CD4-positive, CD25-positive, alpha-beta regulatory T cell (primary cell): ENCODE results near the gene PPARD. TPM values are rescaled to one million over a fixed set of nuclear protein-coding genes. Genes with fewer than 3 reads are reported as not detected.
"Not testable (repeated sequence)": the region's sequence is repeated elsewhere in the genome, so short reads cannot be mapped to it uniquely, and the experiment has no call there.

ENCODE experiments used
- ATAC-seq, 2 donors: fragments of 150-1000 bp; cut with Tn5 transposase; one replicate each; pipeline ENCODE4 v1.10.0; 2021; ENCODE audit warnings: low read depth in 2 of 2, moderate number of reproducible peaks in 2 of 2, moderate library complexity in 1 of 2
- DNase-seq, 3 donors: peaks; one replicate each; pipeline versions ENCODE4 v3.0.0 to v3.0.0-alpha.2; 2012 to 2022; ENCODE audit warnings: mixed read lengths in 1 of 3
- H3K27ac ChIP-seq: one replicate; pipeline ENCODE4 v1.7.0; 2013; ENCODE audit warnings: mild to moderate bottlenecking, low read length; ENCODE audit not compliant: insufficient read depth, poor library complexity, severe bottlenecking
- H3K27me3 ChIP-seq: one replicate; pipeline ENCODE4 v1.7.0; 2013; ENCODE audit warnings: low read length; ENCODE audit not compliant: control insufficient read depth, insufficient read depth
- H3K36me3 ChIP-seq: one replicate; pipeline ENCODE4 v1.7.0; 2013; ENCODE audit warnings: mild to moderate bottlenecking, low read length, moderate library complexity; ENCODE audit not compliant: control insufficient read depth, insufficient read depth
- H3K4me1 ChIP-seq: 2 replicates; pipeline ENCODE4 v1.7.0; 2013; ENCODE audit warnings: mild to moderate bottlenecking, low read length; ENCODE audit not compliant: insufficient read depth, control insufficient read depth, poor library complexity, severe bottlenecking
- H3K4me3 ChIP-seq: one replicate; pipeline ENCODE4 v1.7.0; 2013; ENCODE audit warnings: low read depth, mild to moderate bottlenecking, low read length, moderate library complexity
- H3K9me3 ChIP-seq, 2 experiments: 1 replicate in 1 of 2; 2 replicates in 1 of 2; pipeline ENCODE4 v1.7.0; 2013; ENCODE audit warnings: low read length in 2 of 2, mild to moderate bottlenecking in 1 of 2, moderate library complexity in 1 of 2; ENCODE audit not compliant: control insufficient read depth in 2 of 2
- H3K27ac Mint-ChIP-seq, 3 donors: one replicate each; pipeline ENCODE4 v1.8.0; 2020 to 2022; ENCODE audit warnings: mild to moderate bottlenecking in 3 of 3, mixed read lengths in 3 of 3, moderate library complexity in 2 of 3
- H3K27me3 Mint-ChIP-seq: one replicate; pipeline ENCODE4 v1.8.0; 2022; ENCODE audit warnings: mild to moderate bottlenecking, mixed read lengths
- H3K36me3 Mint-ChIP-seq: one replicate; pipeline ENCODE4 v1.8.0; 2020; ENCODE audit warnings: mixed read lengths
- H3K4me1 Mint-ChIP-seq, 4 donors: one replicate each; pipeline ENCODE4 v1.8.0; 2020 to 2022; ENCODE audit warnings: mixed read lengths in 4 of 4, mild to moderate bottlenecking in 1 of 4
- H3K4me3 Mint-ChIP-seq, 4 donors: one replicate each; pipeline ENCODE4 v1.8.0; 2020 to 2022; ENCODE audit warnings: mild to moderate bottlenecking in 4 of 4, mixed read lengths in 4 of 4, moderate library complexity in 3 of 4
- H3K9me3 Mint-ChIP-seq, 7 donors: one replicate each; pipeline ENCODE4 v1.8.0; 2020 to 2022; ENCODE audit warnings: mixed read lengths in 7 of 7, mild to moderate bottlenecking in 3 of 7, moderate library complexity in 2 of 7
- polyA plus RNA-seq, 4 donors: library from polyadenylated mRNA; unstranded; fragments of 300-500 nt; fragmentation: Illumina TruSeq; gene quantifications; one replicate each; pipeline ENCODE4 v1.2.3, GENCODE V29; 2021
- total RNA-seq: library from RNA; stranded (reverse); gene quantifications from one replicate; pipeline ENCODE4 v1.2.3, GENCODE V29; 2022

The PPARD gene
- total and polyA plus RNA-seq, 5 donors from 2014 or later = 3.8 to 37.3 (median 5.9) TPM

GRCh38 chr6:35388772-35389352, 46.5 kb downstream of the PPARD start:
- Mint-ChIP-seq H3K4me3 (no peak overlapping the region), H3K9me3 (no peaks in the 10 kb centered on the region), H3K27ac (peak overlapping the region in 1 of 3 donors; percentile 46), H3K36me3 (no peaks in the 10 kb centered on the region), H3K4me1 (peaks cover 12 to 48% (median 30%) of the 10 kb centered on the region in 4 donors), H3K27me3 (no peaks in the 10 kb centered on the region)
- Histone ChIP-seq H3K27me3 (no peaks in the 10 kb centered on the region), H3K4me3 (no peak overlapping the region), H3K27ac (no peak overlapping the region), H3K36me3 (no peaks in the 10 kb centered on the region), H3K4me1 (peaks cover 20% of the 10 kb centered on the region), H3K9me3 (no peaks in the 10 kb centered on the region)
- no peak for ATAC-seq
- DNase-seq = no peak

- not testable (repeated sequence) for H3K9me3 ChIP-seq, H3K27me3 Mint-ChIP-seq, H3K4me3 ChIP-seq, H3K9me3 Mint-ChIP-seq, ATAC-seq, DNase-seq, H3K36me3 Mint-ChIP-seq, H3K36me3 ChIP-seq, H3K4me3 Mint-ChIP-seq, H3K27ac ChIP-seq, H3K27me3 ChIP-seq
- H3K4me1 ChIP-seq = peaks cover 22% of the 10 kb centered on the region
- H3K4me1 Mint-ChIP-seq = peaks cover 17 to 53% (median 35%) of the 10 kb centered on the region in 4 donors
- H3K27ac Mint-ChIP-seq = peak overlapping the region in 2 of 3 donors; percentile 32 to 46
Measured at GRCh38 chr6:35389386-35389785, 47.0 kb downstream of the PPARD start.

GRCh38 chr6:35391240-35391968, 49.0 kb downstream of the PPARD start:
- Mint-ChIP-seq H3K4me3 (no peak overlapping the region), H3K4me1 (peaks cover 17 to 58% (median 33%) of the 10 kb centered on the region in 4 donors), H3K27me3 (no peaks in the 10 kb centered on the region), H3K27ac (peak overlapping the region; percentile 88 to 90 (median 88)), H3K36me3 (peaks cover 4% of the 10 kb centered on the region), H3K9me3 (no peaks in the 10 kb centered on the region)
- Histone ChIP-seq H3K4me1 (peaks cover 22% of the 10 kb centered on the region), H3K9me3 (no peaks in the 10 kb centered on the region), H3K27me3 (no peaks in the 10 kb centered on the region), H3K36me3 (no peaks in the 10 kb centered on the region), H3K27ac (no peak overlapping the region), H3K4me3 (no peak overlapping the region)
- peak in 1 of 2 donors; percentile 30 for ATAC-seq
- peak in 1 of 3 donors; percentile 23 for DNase-seq

GRCh38 chr6:35392111-35392702, 49.8 kb downstream of the PPARD start:
- Mint-ChIP-seq H3K4me1 (peaks cover 17 to 60% (median 34%) of the 10 kb centered on the region in 4 donors), H3K4me3 (no peak overlapping the region), H3K27me3 (no peaks in the 10 kb centered on the region), H3K27ac (peak overlapping the region; percentile 80 to 90 (median 88)), H3K36me3 (peaks cover 7% of the 10 kb centered on the region), H3K9me3 (no peaks in the 10 kb centered on the region)
- H3K4me3 ChIP-seq = no peak overlapping the region
- no peaks in the 10 kb centered on the region for H3K9me3 ChIP-seq
- no peak for DNase-seq
- no peaks in the 10 kb centered on the region for H3K36me3 ChIP-seq
- H3K27ac ChIP-seq = peak overlapping the region; percentile 56
- peaks cover 22% of the 10 kb centered on the region for H3K4me1 ChIP-seq
- H3K27me3 ChIP-seq = no peaks in the 10 kb centered on the region
- no peak for ATAC-seq

GRCh38 chr6:35392773-35393672, 50.7 kb downstream of the PPARD start:
- no peaks in the 10 kb centered on the region for H3K9me3 Mint-ChIP-seq
- Histone ChIP-seq H3K27me3 (no peaks in the 10 kb centered on the region), H3K4me1 (peaks cover 22% of the 10 kb centered on the region), H3K9me3 (no peaks in the 10 kb centered on the region), H3K27ac (peak overlapping the region; percentile 56), H3K36me3 (no peaks in the 10 kb centered on the region), H3K4me3 (peak overlapping the region; percentile 26)
- DNase-seq (no peak), ATAC-seq (no peak)
- peaks cover 20 to 65% (median 33%) of the 10 kb centered on the region in 4 donors for H3K4me1 Mint-ChIP-seq
- peaks cover 13% of the 10 kb centered on the region for H3K36me3 Mint-ChIP-seq
- peak overlapping the region in 1 of 4 donors; percentile 16 for H3K4me3 Mint-ChIP-seq
- no peaks in the 10 kb centered on the region for H3K27me3 Mint-ChIP-seq
- H3K27ac Mint-ChIP-seq = peak overlapping the region; percentile 88 to 93 (median 90)

GRCh38 chr6:35396991-35397390, 54.6 kb downstream of the PPARD start:
- Histone ChIP-seq H3K36me3 (no peaks in the 10 kb centered on the region), H3K27ac (no peak overlapping the region), H3K4me1 (peaks cover 16% of the 10 kb centered on the region), H3K4me3 (no peak overlapping the region), H3K27me3 (no peaks in the 10 kb centered on the region), H3K9me3 (no peaks in the 10 kb centered on the region)
- Mint-ChIP-seq H3K4me3 (no peak overlapping the region), H3K4me1 (peaks cover 20 to 51% (median 28%) of the 10 kb centered on the region in 4 donors), H3K27ac (peak overlapping the region in 2 of 3 donors; percentile 42 to 52), H3K9me3 (peaks cover 0 to 2% (median 0%) of the 10 kb centered on the region in 7 donors), H3K36me3 (peaks cover 19% of the 10 kb centered on the region), H3K27me3 (no peaks in the 10 kb centered on the region)
- ATAC-seq (no peak), DNase-seq (no peak)

GRCh38 chr6:35397806-35398418, 55.6 kb downstream of the PPARD start:
- H3K36me3 ChIP-seq = no peaks in the 10 kb centered on the region
- DNase-seq = no peak
- H3K27ac ChIP-seq = no peak overlapping the region
- no peak for ATAC-seq
- no peak overlapping the region for H3K4me3 ChIP-seq
- H3K36me3 Mint-ChIP-seq = peaks cover 19% of the 10 kb centered on the region
- no peaks in the 10 kb centered on the region for H3K27me3 Mint-ChIP-seq
- no peaks in the 10 kb centered on the region for H3K27me3 ChIP-seq
- H3K9me3 Mint-ChIP-seq = peaks cover 0 to 2% (median 0%) of the 10 kb centered on the region in 7 donors
- H3K4me1 Mint-ChIP-seq = peaks cover 20 to 43% (median 23%) of the 10 kb centered on the region in 4 donors
- peak overlapping the region in 1 of 4 donors; percentile 3 for H3K4me3 Mint-ChIP-seq
- peak overlapping the region in 2 of 3 donors; percentile 52 to 60 for H3K27ac Mint-ChIP-seq
- no peaks in the 10 kb centered on the region for H3K9me3 ChIP-seq
- peaks cover 12% of the 10 kb centered on the region for H3K4me1 ChIP-seq
